Measurements from ENCODE around the gene EEF1AKMT3.

The EEF1AKMT3 gene

GRCh38 chr12:57755194-57755453, 17.3 kb upstream of the EEF1AKMT3 start:
- peaks cover 34% of the 10 kb centered on the region for H3K79me2 ChIP-seq (ENCODE audit: insufficient read depth, low read length)
- no peak overlapping the region for H2AFZ ChIP-seq (ENCODE audit: low read length)
- H3K9ac ChIP-seq (ENCODE audit: low read depth, low read length, poor library complexity, severe bottlenecking): no peak overlapping the region
- H3K4me3 ChIP-seq (ENCODE audit: low read length, poor library complexity, severe bottlenecking): peak overlapping the region; percentile 78
- peaks cover 30% of the 10 kb centered on the region for H4K20me1 ChIP-seq (ENCODE audit: insufficient read depth, low read length, poor library complexity, severe bottlenecking)
- no peaks in the 10 kb centered on the region for H3K9me2 ChIP-seq (replicated peaks; ENCODE audit: low read depth, low read length)
- H3K9me3 ChIP-seq (ENCODE audit: insufficient read depth, low read depth, low read length): no peaks in the 10 kb centered on the region
- H3K4me2 ChIP-seq (ENCODE audit: low read depth, low read length, poor library complexity, severe bottlenecking): no peak overlapping the region
- TF ChIP-seq, protein P1, sequence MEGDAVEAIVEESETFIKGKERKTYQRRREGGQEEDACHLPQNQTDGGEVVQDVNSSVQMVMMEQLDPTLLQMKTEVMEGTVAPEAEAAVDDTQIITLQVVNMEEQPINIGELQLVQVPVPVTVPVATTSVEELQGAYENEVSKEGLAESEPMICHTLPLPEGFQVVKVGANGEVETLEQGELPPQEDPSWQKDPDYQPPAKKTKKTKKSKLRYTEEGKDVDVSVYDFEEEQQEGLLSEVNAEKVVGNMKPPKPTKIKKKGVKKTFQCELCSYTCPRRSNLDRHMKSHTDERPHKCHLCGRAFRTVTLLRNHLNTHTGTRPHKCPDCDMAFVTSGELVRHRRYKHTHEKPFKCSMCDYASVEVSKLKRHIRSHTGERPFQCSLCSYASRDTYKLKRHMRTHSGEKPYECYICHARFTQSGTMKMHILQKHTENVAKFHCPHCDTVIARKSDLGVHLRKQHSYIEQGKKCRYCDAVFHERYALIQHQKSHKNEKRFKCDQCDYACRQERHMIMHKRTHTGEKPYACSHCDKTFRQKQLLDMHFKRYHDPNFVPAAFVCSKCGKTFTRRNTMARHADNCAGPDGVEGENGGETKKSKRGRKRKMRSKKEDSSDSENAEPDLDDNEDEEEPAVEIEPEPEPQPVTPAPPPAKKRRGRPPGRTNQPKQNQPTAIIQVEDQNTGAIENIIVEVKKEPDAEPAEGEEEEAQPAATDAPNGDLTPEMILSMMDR (conservative IDR thresholded peaks at IDR 0.05; ENCODE audit: low read length): no peak
- no peak for TF ChIP-seq EZH2phosphoT487 (IDR thresholded peaks at IDR 0.05; ENCODE audit: borderline replicate concordance)
- H3K36me3 ChIP-seq (ENCODE audit: insufficient read depth, low read length): no peaks in the 10 kb centered on the region; the same call in 1 of the 2 replicates
- peaks cover 41% of the 10 kb centered on the region for H3K4me1 ChIP-seq (ENCODE audit: insufficient read depth, low read length, poor library complexity, severe bottlenecking)
- H3F3A ChIP-seq (ENCODE audit: low read depth): peaks cover 7% of the 10 kb centered on the region
- H3K27me3 ChIP-seq (ENCODE audit: insufficient read depth, low read length, poor library complexity, severe bottlenecking): no peaks in the 10 kb centered on the region

DNA sequence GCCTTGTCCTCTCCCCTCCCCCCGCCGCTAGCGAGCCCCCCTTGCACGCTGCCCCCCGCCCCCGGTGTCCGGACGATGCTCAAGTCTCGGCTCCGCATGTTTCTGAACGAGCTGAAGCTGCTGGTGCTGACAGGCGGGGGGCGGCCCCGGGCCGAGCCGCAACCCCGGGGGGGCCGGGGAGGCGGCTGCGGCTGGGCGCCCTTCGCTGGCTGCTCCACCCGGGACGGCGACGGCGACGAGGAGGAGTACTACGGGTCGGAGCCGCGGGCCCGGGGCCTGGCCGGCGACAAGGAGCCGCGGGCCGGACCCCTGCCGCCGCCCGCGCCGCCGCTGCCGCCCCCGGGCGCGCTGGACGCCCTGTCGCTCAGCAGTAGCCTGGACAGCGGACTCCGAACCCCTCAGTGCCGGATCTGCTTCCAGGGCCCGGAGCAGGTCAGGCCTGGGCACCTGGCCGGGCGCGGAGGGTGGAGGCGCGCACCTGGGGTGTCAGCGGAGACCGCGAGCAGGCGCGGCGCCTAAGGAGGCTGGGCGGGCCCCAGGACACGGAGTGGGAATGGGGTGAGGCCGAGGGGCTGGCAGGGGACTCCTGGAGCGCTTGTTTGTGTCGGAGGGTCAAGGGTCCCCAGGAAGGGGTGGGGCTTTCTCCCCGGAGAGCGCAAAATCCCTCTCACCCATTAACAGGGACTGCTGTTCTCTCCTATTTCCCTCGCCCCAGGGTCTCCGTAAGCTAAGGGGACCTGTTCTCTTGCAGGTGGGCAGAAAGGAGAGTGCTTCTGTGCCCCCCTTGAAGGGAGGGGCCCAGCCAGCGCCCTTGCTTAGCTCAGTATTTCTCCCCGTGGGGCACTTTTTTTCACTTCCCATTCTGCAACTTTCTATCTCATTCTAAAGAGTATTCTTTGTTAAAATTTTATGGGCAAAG, 16.7 kb upstream of the EEF1AKMT3 start:
- peak overlapping the region; percentile 78 for H3K4me3 ChIP-seq (ENCODE audit: low read length, poor library complexity, severe bottlenecking)
- no peaks in the 10 kb centered on the region for H3K27me3 ChIP-seq (ENCODE audit: insufficient read depth, low read length, poor library complexity, severe bottlenecking)
- H3K9ac ChIP-seq (ENCODE audit: low read depth, low read length, poor library complexity, severe bottlenecking): peak overlapping the region; percentile 73
- peak overlapping the region; percentile 90 for H3K4me2 ChIP-seq (ENCODE audit: low read depth, low read length, poor library complexity, severe bottlenecking)
- H3K79me2 ChIP-seq (ENCODE audit: insufficient read depth, low read length): peaks cover 28% of the 10 kb centered on the region
- no peak overlapping the region for H2AFZ ChIP-seq (ENCODE audit: low read length)
- TF ChIP-seq, protein P1 (conservative IDR thresholded peaks at IDR 0.05; ENCODE audit: low read length): no peak
- no peak for TF ChIP-seq EZH2phosphoT487 (IDR thresholded peaks at IDR 0.05; ENCODE audit: borderline replicate concordance)
- H3K36me3 ChIP-seq (ENCODE audit: insufficient read depth, low read length): no peaks in the 10 kb centered on the region; the same call in 1 of the 2 replicates
- H3F3A ChIP-seq (ENCODE audit: low read depth): peaks cover 7% of the 10 kb centered on the region
- H3K9me3 ChIP-seq (ENCODE audit: insufficient read depth, low read depth, low read length): no peaks in the 10 kb centered on the region
- H3K4me1 ChIP-seq (ENCODE audit: insufficient read depth, low read length, poor library complexity, severe bottlenecking): peaks cover 35% of the 10 kb centered on the region
- H4K20me1 ChIP-seq (ENCODE audit: insufficient read depth, low read length, poor library complexity, severe bottlenecking): peaks cover 29% of the 10 kb centered on the region
- H3K9me2 ChIP-seq (replicated peaks; ENCODE audit: low read depth, low read length): no peaks in the 10 kb centered on the region

DNA sequence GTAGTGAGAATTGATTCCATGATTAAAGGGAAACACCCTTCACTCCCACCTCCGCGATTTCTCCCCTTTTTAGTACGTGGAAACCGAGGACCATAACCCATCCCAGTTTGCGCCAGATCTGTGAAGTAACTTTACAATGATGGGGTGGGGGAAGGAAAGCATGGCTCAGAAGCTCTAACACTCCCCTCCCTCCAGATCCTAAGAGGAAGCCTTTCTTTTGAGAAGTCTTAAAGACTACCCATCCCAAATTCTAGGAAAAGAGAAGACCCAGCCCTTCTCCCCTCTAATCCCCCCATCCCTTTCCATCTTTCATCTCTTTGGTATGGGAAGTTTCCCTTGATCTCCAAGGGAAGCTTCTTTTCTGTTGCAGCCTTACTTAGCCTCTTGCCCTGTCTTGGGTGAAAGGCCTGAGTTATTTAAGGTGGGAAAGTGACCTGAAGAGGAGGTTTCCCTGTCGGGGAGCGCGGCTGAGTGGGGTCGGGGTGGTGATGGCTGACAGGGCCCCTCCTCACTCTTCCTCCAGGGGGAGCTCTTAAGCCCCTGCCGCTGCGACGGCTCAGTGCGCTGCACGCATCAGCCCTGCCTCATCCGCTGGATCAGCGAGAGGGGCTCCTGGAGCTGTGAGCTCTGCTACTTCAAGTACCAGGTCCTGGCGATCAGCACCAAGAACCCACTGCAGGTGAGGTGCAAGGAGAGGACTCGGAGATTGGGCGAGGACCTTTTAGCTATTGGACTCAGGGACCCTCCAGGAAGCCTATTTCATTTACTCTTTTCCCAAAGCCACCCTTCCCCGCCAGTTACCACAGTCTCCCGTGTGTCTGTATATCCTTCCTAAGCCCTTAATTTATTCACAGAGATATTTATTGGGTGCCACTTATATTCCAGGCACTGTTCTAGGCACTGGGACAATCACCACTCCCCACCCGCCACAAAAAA, 15.7 kb upstream of the EEF1AKMT3 start:
- no peaks in the 10 kb centered on the region for H3K9me2 ChIP-seq (replicated peaks; ENCODE audit: low read depth, low read length)
- no peaks in the 10 kb centered on the region; the same call in 1 of the 2 replicates for H3K36me3 ChIP-seq (ENCODE audit: insufficient read depth, low read length)
- TF ChIP-seq, protein P1 (conservative IDR thresholded peaks at IDR 0.05; ENCODE audit: low read length): peak; percentile 58
- no peak for TF ChIP-seq EZH2phosphoT487 (IDR thresholded peaks at IDR 0.05; ENCODE audit: borderline replicate concordance)
- H2AFZ ChIP-seq (ENCODE audit: low read length): no peak overlapping the region
- peaks cover 19% of the 10 kb centered on the region for H3K79me2 ChIP-seq (ENCODE audit: insufficient read depth, low read length)
- no peaks in the 10 kb centered on the region for H3K27me3 ChIP-seq (ENCODE audit: insufficient read depth, low read length, poor library complexity, severe bottlenecking)
- peak overlapping the region; percentile 78 for H3K4me3 ChIP-seq (ENCODE audit: low read length, poor library complexity, severe bottlenecking)
- peaks cover 7% of the 10 kb centered on the region for H3F3A ChIP-seq (ENCODE audit: low read depth)
- H3K4me2 ChIP-seq (ENCODE audit: low read depth, low read length, poor library complexity, severe bottlenecking): peak overlapping the region; percentile 90
- H3K4me1 ChIP-seq (ENCODE audit: insufficient read depth, low read length, poor library complexity, severe bottlenecking): peaks cover 25% of the 10 kb centered on the region
- peaks cover 22% of the 10 kb centered on the region for H4K20me1 ChIP-seq (ENCODE audit: insufficient read depth, low read length, poor library complexity, severe bottlenecking)
- no peaks in the 10 kb centered on the region for H3K9me3 ChIP-seq (ENCODE audit: insufficient read depth, low read depth, low read length)
- H3K9ac ChIP-seq (ENCODE audit: low read depth, low read length, poor library complexity, severe bottlenecking): peak overlapping the region; percentile 73

Data from Loucy (cell line).